ENCODE results near the gene GLT8D1. TPM values are rescaled to one million over a fixed set of nuclear protein-coding genes. Genes with fewer than 3 reads are reported as not detected.
A peak's percentile ranks its signal among the peaks of the same experiment; 100 is the strongest.

Gene GLT8D1
- total and polyA plus RNA-seq, 2 of the 4 experiments (the other 2 are of a cell fraction), result 87.8 to 124 TPM

GRCh38 chr3:52694528-52695189 is 10.9 kb downstream of the GLT8D1 start:
- Histone ChIP-seq H2BK20ac (ENCODE audit: low read depth, low read length) (no peak overlapping the region), H2AFZ (replicated peaks; ENCODE audit: low read length, poor library complexity) (no peak overlapping the region), H3K56ac (ENCODE audit: extremely low read depth, insufficient read depth, low read length) (no peak overlapping the region), H3K4me1 (ENCODE audit: control insufficient read depth, insufficient read depth, low read length) (no peaks in the 10 kb centered on the region; the same call in 1 of the 2 replicates), H3K36me3 (ENCODE audit: control insufficient read depth, insufficient read depth, low read length) (peaks cover 65% of the 10 kb centered on the region), H3K9me3 (ENCODE audit: control insufficient read depth, insufficient read depth, low read length) (no peaks in the 10 kb centered on the region), H3K9ac (ENCODE audit: low read depth, low read length) (no peak overlapping the region), H3K23ac (ENCODE audit: low read depth, low read length) (no peak overlapping the region), H2BK120ac (ENCODE audit: low read depth, low read length) (no peak overlapping the region), H3K14ac (replicated peaks; ENCODE audit: low read depth, low read length) (no peak overlapping the region), H3K18ac (ENCODE audit: low read depth, low read length) (no peak overlapping the region), H3K27ac (ENCODE audit: insufficient read depth, low read length) (no peak overlapping the region), H3K4me3 (ENCODE audit: insufficient read depth, low read depth, low read length) (no peak overlapping the region), H2AK9ac (replicated peaks; ENCODE audit: low read depth, low read length, poor library complexity) (no peak overlapping the region), H2AK5ac (ENCODE audit: low read depth, low read length) (no peak overlapping the region), H4K20me1 (ENCODE audit: insufficient read depth, low read length) (peaks cover 18% of the 10 kb centered on the region), H4K8ac (ENCODE audit: low read depth in 2 of 2, low read length in 2 of 2) (no peak overlapping the region), H3K4ac (ENCODE audit: low read depth, low read length) (no peak overlapping the region), H2BK5ac (ENCODE audit: low read depth, low read length, poor library complexity, severe bottlenecking) (no peak overlapping the region), H4K91ac (ENCODE audit: insufficient read depth, low read depth, low read length) (no peak overlapping the region), H3K9me1 (ENCODE audit: insufficient read depth, low read length) (peaks cover 3% of the 10 kb centered on the region; the same call in 1 of the 2 replicates), H3K4me2 (ENCODE audit: low read depth, low read length) (no peak overlapping the region), H2BK15ac (ENCODE audit: low read depth, low read length) (no peak overlapping the region), H3K27me3 (ENCODE audit: control insufficient read depth, insufficient read depth, low read length) (no peaks in the 10 kb centered on the region), H3K79me1 (ENCODE audit: low read depth in 1 of 2, low read length in 2 of 2) (peaks cover 32 to 50% of the 10 kb centered on the region in 2 experiments), H4K5ac (ENCODE audit: low read depth, low read length) (no peak overlapping the region)
- TF ChIP-seq RAD21 (IDR thresholded peaks at IDR 0.05; ENCODE audit: low read length), result no peak
- no peak for TF ChIP-seq MAZ (IDR thresholded peaks at IDR 0.05; ENCODE audit: borderline replicate concordance, low read depth, low read length)
- no peak for TF ChIP-seq CEBPB (IDR thresholded peaks at IDR 0.05; ENCODE audit: low read depth, low read length)
- no peak for TF ChIP-seq ELK1 (IDR thresholded peaks at IDR 0.05; ENCODE audit: borderline replicate concordance, low read depth, low read length)
- TF ChIP-seq MXI1 (IDR thresholded peaks at IDR 0.05; ENCODE audit: borderline replicate concordance, low read depth, low read length), result no peak
- TF ChIP-seq USF2 (IDR thresholded peaks at IDR 0.05; ENCODE audit: low read depth, low read length), result no peak
- TF ChIP-seq RCOR1 (IDR thresholded peaks at IDR 0.05; ENCODE audit: insufficient replicate concordance, low read length), result no peak
- TF ChIP-seq RFX5 (IDR thresholded peaks at IDR 0.05; ENCODE audit: low read depth, low read length), result no peak
- TF ChIP-seq CHD1 (IDR thresholded peaks at IDR 0.05; ENCODE audit: low read depth, low read length), result no peak
- TF ChIP-seq BHLHE40 (IDR thresholded peaks at IDR 0.05; ENCODE audit: low read depth, low read length), result no peak
- TF ChIP-seq POLR2A (IDR thresholded peaks at IDR 0.05; ENCODE audit: low read depth, low read length), result no peak
- no peak for TF ChIP-seq MAFK (IDR thresholded peaks at IDR 0.05; ENCODE audit: low read depth, low read length)
- TF ChIP-seq CTCF (conservative IDR thresholded peaks at IDR 0.05; ENCODE audit: low read depth, low read length), result no peak
- TF ChIP-seq SMC3 (IDR thresholded peaks at IDR 0.05; ENCODE audit: low read depth, low read length), result no peak
- TF ChIP-seq FOS (IDR thresholded peaks at IDR 0.05; ENCODE audit: low read depth, low read length), result no peak
- TF ChIP-seq NFE2L2 (IDR thresholded peaks at IDR 0.05; ENCODE audit: low read depth, low read length), result no peak
- CTCF ChIA-PET, result no interaction called here
- POLR2A ChIA-PET (ENCODE audit: unreplicated experiment), result no interaction called here
- dilution Hi-C loops (cut with HindIII; ENCODE audit: low sequenced_read_pairs, unreplicated experiment), result no loop called here
- in situ Hi-C loops (cut with MboI; ENCODE audit: low sequenced_read_pairs), result no loop called here
- ATAC-seq (ENCODE audit: low read depth) (no peak), DNase-seq (no peak)
- TSS peak; percentile 92 for BruUV-seq (replicated peaks)
- intact Hi-C loops (cut with micrococcal nuclease), result no loop called here
- whole genome bisulfite sequencing, 2 experiments (ENCODE audit: extremely low coverage in 2 of 2, insufficient read length in 1 of 2), result 83% methylated on average over 1 of the region's 7 CpGs; no CpG with 5 or more reads in 1 of the 2 experiments

Data from IMR-90 (cell line).